Activated B cell treated with CpG ODN at 0.5 μM for 24 hours (primary cell): ENCODE results near the gene SAFB. TPM values are rescaled to one million over a fixed set of nuclear protein-coding genes. Genes with fewer than 3 reads are reported as not detected.

Source experiments
- ATAC-seq: fragments of 200-7000 bp; cut with Tn5 transposase; one replicate; pipeline ENCODE4 v1.10.0; 2021; ENCODE audit warnings: low read depth, mild to moderate bottlenecking, moderate library complexity
- CTCF ChIA-PET: fragments of 350-600 bp; sonication (Branson Sonifier 250); formaldehyde crosslinking; loops from one replicate; lab custom pipeline; 2021; ENCODE audit warnings: antibody characterized with exemption; lab: Charles Lee
- POLR2A ChIA-PET: fragments of 350-600 bp; sonication (Branson Sonifier 250); formaldehyde crosslinking; loops from one replicate; lab custom pipeline; 2021; ENCODE audit warnings: antibody characterized with exemption; lab: Charles Lee
- DNase-seq: peaks from one replicate; pipeline ENCODE4 v3.0.0; 2022
- H3K27ac Mint-ChIP-seq: one replicate; pipeline ENCODE4 v1.8.0; 2020; ENCODE audit warnings: mixed read lengths
- H3K27me3 Mint-ChIP-seq: one replicate; pipeline ENCODE4 v1.8.0; 2021; ENCODE audit warnings: mixed read lengths
- H3K36me3 Mint-ChIP-seq: one replicate; pipeline ENCODE4 v1.8.0; 2021; ENCODE audit warnings: low read depth, mixed read lengths
- H3K4me1 Mint-ChIP-seq: one replicate; pipeline ENCODE4 v1.8.0; 2021; ENCODE audit warnings: mixed read lengths
- H3K4me3 Mint-ChIP-seq: one replicate; pipeline ENCODE4 v1.8.0; 2020; ENCODE audit warnings: mild to moderate bottlenecking, mixed read lengths
- H3K9me3 Mint-ChIP-seq: one replicate; pipeline ENCODE4 v1.8.0; 2020; ENCODE audit warnings: mixed read lengths
- intact Hi-C: fragments of 100-400 bp; cut with micrococcal nuclease; formaldehyde crosslinking; loops from one replicate; pipeline ENCODE4 v1.15.1; 2024
- total RNA-seq: library from RNA; stranded (reverse); gene quantifications from 2 replicates; pipeline ENCODE4 v1.2.3, GENCODE V29; 2022
- TF ChIP-seq, protein P1 (sequence below): fragments of 200-600 bp; IDR thresholded peaks from one replicate; pipeline ENCODE4 v1.8.0; 2022; ENCODE audit warnings: antibody characterized with exemption, mild to moderate bottlenecking

The SAFB gene
- total RNA-seq, 1 donor from 2014 or later = 171 TPM

- Mint-ChIP-seq H3K36me3 (peaks cover 12% of the 10 kb centered on the region), H3K9me3 (no peaks in the 10 kb centered on the region), H3K4me3 (peak overlapping the region; percentile 96), H3K27me3 (peaks cover 2% of the 10 kb centered on the region), H3K4me1 (peaks cover 28% of the 10 kb centered on the region), H3K27ac (peak overlapping the region; percentile 100)
- ChIA-PET POLR2A (interaction anchor here (0.6 to 2.3 kb wide), 4 partner anchors 10 to 57 kb away, joined by 4 to 13 read pairs (median 8); partner anchors contain the start of genes RPL36, SAFB and SAFB2), CTCF (no interaction called here)
- no peak for ATAC-seq
- intact Hi-C loops = loop anchor here (1.0 to 5.0 kb wide), 5 partner anchors 11 to 1917 kb away; partner anchors contain the start of genes APBA3, CATSPERD, LONP1 and MRPL54
- TF ChIP-seq, protein P1, sequence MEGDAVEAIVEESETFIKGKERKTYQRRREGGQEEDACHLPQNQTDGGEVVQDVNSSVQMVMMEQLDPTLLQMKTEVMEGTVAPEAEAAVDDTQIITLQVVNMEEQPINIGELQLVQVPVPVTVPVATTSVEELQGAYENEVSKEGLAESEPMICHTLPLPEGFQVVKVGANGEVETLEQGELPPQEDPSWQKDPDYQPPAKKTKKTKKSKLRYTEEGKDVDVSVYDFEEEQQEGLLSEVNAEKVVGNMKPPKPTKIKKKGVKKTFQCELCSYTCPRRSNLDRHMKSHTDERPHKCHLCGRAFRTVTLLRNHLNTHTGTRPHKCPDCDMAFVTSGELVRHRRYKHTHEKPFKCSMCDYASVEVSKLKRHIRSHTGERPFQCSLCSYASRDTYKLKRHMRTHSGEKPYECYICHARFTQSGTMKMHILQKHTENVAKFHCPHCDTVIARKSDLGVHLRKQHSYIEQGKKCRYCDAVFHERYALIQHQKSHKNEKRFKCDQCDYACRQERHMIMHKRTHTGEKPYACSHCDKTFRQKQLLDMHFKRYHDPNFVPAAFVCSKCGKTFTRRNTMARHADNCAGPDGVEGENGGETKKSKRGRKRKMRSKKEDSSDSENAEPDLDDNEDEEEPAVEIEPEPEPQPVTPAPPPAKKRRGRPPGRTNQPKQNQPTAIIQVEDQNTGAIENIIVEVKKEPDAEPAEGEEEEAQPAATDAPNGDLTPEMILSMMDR = no peak
- DNase-seq = no peak
Observed at GRCh38 chr19:5679289-5680083, 56.6 kb downstream of the SAFB start.

DNA sequence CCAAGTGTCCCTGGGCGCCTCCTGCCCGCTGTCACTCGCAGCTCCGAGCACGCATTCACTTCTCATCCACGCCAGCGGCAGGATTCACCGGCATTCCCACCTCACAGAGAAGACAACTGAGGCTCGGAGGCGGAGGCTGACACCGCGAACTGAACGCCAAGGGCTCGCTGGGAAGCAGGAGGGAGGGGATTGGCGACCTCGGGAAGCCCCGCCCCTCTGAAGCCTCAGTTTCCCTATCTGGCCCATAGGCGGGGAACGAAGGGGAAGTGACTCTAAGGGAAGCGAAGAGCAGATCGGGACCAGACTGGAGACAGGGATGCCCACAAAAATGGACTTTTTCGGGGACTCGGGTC is 57.2 kb downstream of the SAFB start:
- Mint-ChIP-seq H3K27me3 (peaks cover 2% of the 10 kb centered on the region), H3K27ac (peak overlapping the region; percentile 100), H3K9me3 (no peaks in the 10 kb centered on the region), H3K4me3 (peak overlapping the region; percentile 96), H3K36me3 (peaks cover 12% of the 10 kb centered on the region), H3K4me1 (peaks cover 28% of the 10 kb centered on the region)
- ATAC-seq (no peak), DNase-seq (no peak)
- TF ChIP-seq, protein P1 = no peak
- ChIA-PET POLR2A (interaction anchor here (1.1 to 2.3 kb wide), 3 partner anchors 10 to 58 kb away, joined by 4 to 13 read pairs (median 6); partner anchors contain the start of genes RPL36, SAFB and SAFB2), CTCF (no interaction called here)
- intact Hi-C loops = loop anchor here (1.0 to 5.0 kb wide), 5 partner anchors 10 to 1918 kb away; partner anchors contain the start of genes APBA3, CATSPERD, LONP1 and MRPL54

GRCh38 chr19:5680437-5681368 is 57.8 kb downstream of the SAFB start, which contains the start of the genes HSD11B1L and MICOS13:
Gene HSD11B1L, plus strand, starts transcription at chr19:5681027. Its CDS starts 3,806 bp downstream, at chr19:5684833.
Gene MICOS13, minus strand, starts transcription at chr19:5680516. Its CDS starts 30 bp downstream, at chr19:5680486.
- ChIA-PET CTCF (no interaction called here), POLR2A (interaction anchor here (2.3 kb wide), 1 partner anchor 58 kb away, joined by 13 read pairs; the partner anchor contains the start of genes SAFB and SAFB2)
- TF ChIP-seq, protein P1 = no peak
- Mint-ChIP-seq H3K4me1 (peaks cover 28% of the 10 kb centered on the region), H3K27ac (peak within 1 kb of the TSS; percentile 100), H3K4me3 (peak within 1 kb of the TSS; percentile 96), H3K36me3 (peaks cover 12% of the 10 kb centered on the region), H3K27me3 (peaks cover 2% of the 10 kb centered on the region), H3K9me3 (no peaks in the 10 kb centered on the region)
- ATAC-seq (peak; percentile 92), DNase-seq (peak; percentile 100)
- intact Hi-C loops = loop anchor here (1.0 to 5.0 kb wide), 5 partner anchors 10 to 1918 kb away; partner anchors contain the start of genes APBA3, CATSPERD, LONP1 and MRPL54

DNA sequence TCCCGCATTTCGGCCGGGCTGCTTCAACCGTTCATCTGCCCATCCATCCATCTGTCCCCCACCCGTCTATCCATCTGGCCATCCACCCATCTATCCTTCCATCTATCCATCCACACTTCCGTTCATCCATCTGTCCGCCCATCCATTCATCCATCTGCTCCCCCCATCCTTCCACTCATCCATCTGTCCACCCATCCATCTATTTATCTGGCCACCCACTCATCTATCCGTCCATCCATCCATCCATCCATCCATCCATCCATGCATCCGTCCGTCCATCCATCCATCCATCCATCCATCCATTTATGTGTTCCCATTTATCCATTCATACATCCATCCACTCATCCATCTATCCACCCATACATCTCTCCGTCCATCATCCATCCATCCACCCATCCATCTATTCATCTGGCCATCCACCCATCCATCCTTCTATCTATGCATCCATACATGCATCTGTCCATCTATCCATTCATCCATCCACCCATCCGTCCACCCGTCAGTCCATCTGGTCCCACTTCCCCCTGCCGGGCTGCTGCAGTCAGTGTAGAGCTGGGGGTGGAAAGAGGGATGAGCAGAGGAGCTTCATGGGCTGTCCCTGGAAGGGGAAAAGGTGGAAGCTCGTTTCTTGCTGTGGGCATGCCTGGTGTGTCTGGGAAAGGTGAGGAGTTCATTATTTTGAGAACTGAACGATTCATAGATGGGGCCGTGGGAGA is 58.7 kb downstream of the SAFB start:
- H3K27ac Mint-ChIP-seq = peak overlapping the region; percentile 69
- peak overlapping the region; percentile 72 for H3K4me3 Mint-ChIP-seq
- CTCF ChIA-PET = no interaction called here
- peaks cover 12% of the 10 kb centered on the region for H3K36me3 Mint-ChIP-seq
- ATAC-seq (no peak), DNase-seq (no peak)
- no peaks in the 10 kb centered on the region for H3K9me3 Mint-ChIP-seq
- peaks cover 2% of the 10 kb centered on the region for H3K27me3 Mint-ChIP-seq
- intact Hi-C loops = loop anchor here (5.0 kb wide), 1 partner anchor 1919 kb away; the partner anchor contains the start of genes APBA3 and MRPL54
- TF ChIP-seq, protein P1 = no peak
- peaks cover 31% of the 10 kb centered on the region for H3K4me1 Mint-ChIP-seq
- POLR2A ChIA-PET = interaction anchor here (1.4 kb wide), 1 partner anchor 59 kb away, joined by 3 read pairs; the partner anchor contains the start of genes SAFB and SAFB2
